Activated T-cell treated with anti-CD3 and anti-CD28 coated beads, Interleukin-2, amount 50 U/mL, for 24 hours (primary cell): ENCODE results near the gene LIMCH1.
"Not testable (repeated sequence)": the region's sequence is repeated elsewhere in the genome, so short reads cannot be mapped to it uniquely, and the experiment has no call there.

Experiments
- DNase-seq: peaks from one replicate; pipeline ENCODE4 v3.0.0-alpha.2; 2020
- H3K27ac Mint-ChIP-seq: 2 replicates; pipeline ENCODE4 v1.8.0; 2020; ENCODE audit warnings: mild to moderate bottlenecking, mixed read lengths
- H3K27me3 Mint-ChIP-seq: 2 replicates; pipeline ENCODE4 v1.8.0; 2020; ENCODE audit warnings: mixed read lengths
- H3K36me3 Mint-ChIP-seq: 2 replicates; pipeline ENCODE4 v1.8.0; 2020; ENCODE audit warnings: low read depth, mixed read lengths
- H3K4me1 Mint-ChIP-seq: 2 replicates; pipeline ENCODE4 v1.8.0; 2020; ENCODE audit warnings: low read depth, mixed read lengths
- H3K4me3 Mint-ChIP-seq: 2 replicates; pipeline ENCODE4 v1.8.0; 2020; ENCODE audit warnings: mild to moderate bottlenecking, moderate library complexity, mixed read lengths
- H3K9me3 Mint-ChIP-seq: 2 replicates; pipeline ENCODE4 v1.8.0; 2020; ENCODE audit warnings: mixed read lengths

LIMCH1 gene

GRCh38 chr4:41622787-41623186, 84.8 kb downstream of the LIMCH1 start:
- no peaks in the 10 kb centered on the region for H3K27me3 Mint-ChIP-seq

GRCh38 chr4:41624765-41625164, 86.8 kb downstream of the LIMCH1 start:
- Mint-ChIP-seq H3K36me3 (no peaks in the 10 kb centered on the region), H3K27me3 (no peaks in the 10 kb centered on the region), H3K9me3 (no peaks in the 10 kb centered on the region), H3K27ac (no peak overlapping the region), H3K4me3 (no peak overlapping the region), H3K4me1 (no peaks in the 10 kb centered on the region)
- no peak for DNase-seq

More at GRCh38 chr4:41622787-41623186, 84.8 kb downstream of the LIMCH1 start:
- Mint-ChIP-seq H3K36me3 (no peaks in the 10 kb centered on the region), H3K4me1 (no peaks in the 10 kb centered on the region), H3K4me3 (no peak overlapping the region), H3K27ac (no peak overlapping the region), H3K9me3 (no peaks in the 10 kb centered on the region)
- no peak for DNase-seq

GRCh38 chr4:41625531-41625930, 87.6 kb downstream of the LIMCH1 start:
- H3K9me3 Mint-ChIP-seq = no peaks in the 10 kb centered on the region
- H3K27me3 Mint-ChIP-seq = no peaks in the 10 kb centered on the region
- H3K4me1 Mint-ChIP-seq = no peaks in the 10 kb centered on the region
- no peak overlapping the region for H3K4me3 Mint-ChIP-seq
- DNase-seq = no peak
- H3K36me3 Mint-ChIP-seq = no peaks in the 10 kb centered on the region
- H3K27ac Mint-ChIP-seq = no peak overlapping the region

- H3K36me3 Mint-ChIP-seq = no peaks in the 10 kb centered on the region
- no peaks in the 10 kb centered on the region for H3K27me3 Mint-ChIP-seq
- H3K27ac Mint-ChIP-seq = no peak overlapping the region
- no peaks in the 10 kb centered on the region for H3K9me3 Mint-ChIP-seq
- DNase-seq = no peak
- H3K4me1 Mint-ChIP-seq = no peaks in the 10 kb centered on the region
- no peak overlapping the region for H3K4me3 Mint-ChIP-seq
Observed at GRCh38 chr4:41628936-41629335, 91.0 kb downstream of the LIMCH1 start.

GRCh38 chr4:41631523-41631922, 93.6 kb downstream of the LIMCH1 start:
- no peak for DNase-seq
- H3K9me3 Mint-ChIP-seq = no peaks in the 10 kb centered on the region
- H3K4me1 Mint-ChIP-seq = no peaks in the 10 kb centered on the region
- no peaks in the 10 kb centered on the region for H3K36me3 Mint-ChIP-seq
- no peaks in the 10 kb centered on the region for H3K27me3 Mint-ChIP-seq
- no peak overlapping the region for H3K27ac Mint-ChIP-seq
- no peak overlapping the region for H3K4me3 Mint-ChIP-seq

- H3K9me3 Mint-ChIP-seq = no peaks in the 10 kb centered on the region
- H3K4me1 Mint-ChIP-seq = no peaks in the 10 kb centered on the region
- no peak overlapping the region for H3K4me3 Mint-ChIP-seq
- no peaks in the 10 kb centered on the region for H3K27me3 Mint-ChIP-seq
- no peaks in the 10 kb centered on the region for H3K36me3 Mint-ChIP-seq
- H3K27ac Mint-ChIP-seq = no peak overlapping the region
- DNase-seq = no peak
Observed at GRCh38 chr4:41632481-41633073, 94.6 kb downstream of the LIMCH1 start.

- Mint-ChIP-seq H3K9me3 (no peaks in the 10 kb centered on the region), H3K4me3 (no peak overlapping the region), H3K36me3 (no peaks in the 10 kb centered on the region), H3K27me3 (peaks cover under 1% of the 10 kb centered on the region), H3K4me1 (no peaks in the 10 kb centered on the region), H3K27ac (no peak overlapping the region)
- no peak for DNase-seq
Observed at GRCh38 chr4:41633321-41633720, 95.4 kb downstream of the LIMCH1 start.

GRCh38 chr4:41635441-41635840, 97.5 kb downstream of the LIMCH1 start:
- Mint-ChIP-seq H3K36me3 (no peaks in the 10 kb centered on the region), H3K9me3 (no peaks in the 10 kb centered on the region), H3K27me3 (peaks cover 11% of the 10 kb centered on the region), H3K4me1 (no peaks in the 10 kb centered on the region), H3K4me3 (no peak overlapping the region), H3K27ac (no peak overlapping the region)
- DNase-seq = no peak

- Mint-ChIP-seq H3K27ac (no peak overlapping the region), H3K4me3 (no peak overlapping the region), H3K36me3 (no peaks in the 10 kb centered on the region), H3K4me1 (no peaks in the 10 kb centered on the region), H3K27me3 (peaks cover 17% of the 10 kb centered on the region), H3K9me3 (no peaks in the 10 kb centered on the region)
- no peak for DNase-seq
Observed at GRCh38 chr4:41638203-41638602, 100.2 kb downstream of the LIMCH1 start.

GRCh38 chr4:41638866-41639265, 100.9 kb downstream of the LIMCH1 start:
- H3K36me3 Mint-ChIP-seq = no peaks in the 10 kb centered on the region
- H3K27me3 Mint-ChIP-seq = peaks cover 18% of the 10 kb centered on the region
- no peak overlapping the region for H3K4me3 Mint-ChIP-seq
- DNase-seq = no peak
- H3K9me3 Mint-ChIP-seq = no peaks in the 10 kb centered on the region
- no peaks in the 10 kb centered on the region for H3K4me1 Mint-ChIP-seq
- H3K27ac Mint-ChIP-seq = no peak overlapping the region

- no peaks in the 10 kb centered on the region for H3K4me1 Mint-ChIP-seq
Observed at GRCh38 chr4:41639291-41639690, 101.3 kb downstream of the LIMCH1 start.

GRCh38 chr4:41640906-41641305, 102.9 kb downstream of the LIMCH1 start:
- no peaks in the 10 kb centered on the region for H3K9me3 Mint-ChIP-seq
- peaks cover 32% of the 10 kb centered on the region for H3K27me3 Mint-ChIP-seq
- no peak overlapping the region for H3K4me3 Mint-ChIP-seq
- no peak for DNase-seq
- no peaks in the 10 kb centered on the region for H3K36me3 Mint-ChIP-seq
- no peaks in the 10 kb centered on the region for H3K4me1 Mint-ChIP-seq
- H3K27ac Mint-ChIP-seq = no peak overlapping the region

More at GRCh38 chr4:41639291-41639690, 101.3 kb downstream of the LIMCH1 start:
- Mint-ChIP-seq H3K4me3 (no peak overlapping the region), H3K27ac (no peak overlapping the region), H3K9me3 (no peaks in the 10 kb centered on the region), H3K36me3 (no peaks in the 10 kb centered on the region), H3K27me3 (peaks cover 20% of the 10 kb centered on the region)
- no peak for DNase-seq

GRCh38 chr4:41642746-41643145, 104.8 kb downstream of the LIMCH1 start:
- H3K27ac Mint-ChIP-seq, H3K4me1 Mint-ChIP-seq, H3K4me3 Mint-ChIP-seq, DNase-seq, H3K36me3 Mint-ChIP-seq, H3K9me3 Mint-ChIP-seq: not testable (repeated sequence)
- peaks cover 32% of the 10 kb centered on the region for H3K27me3 Mint-ChIP-seq

- H3K27ac Mint-ChIP-seq = no peak overlapping the region
- DNase-seq = no peak
- peaks cover 36% of the 10 kb centered on the region for H3K27me3 Mint-ChIP-seq
- no peaks in the 10 kb centered on the region for H3K9me3 Mint-ChIP-seq
- H3K36me3 Mint-ChIP-seq = no peaks in the 10 kb centered on the region
- no peaks in the 10 kb centered on the region for H3K4me1 Mint-ChIP-seq
- no peak overlapping the region for H3K4me3 Mint-ChIP-seq
Observed at GRCh38 chr4:41643331-41643730, 105.4 kb downstream of the LIMCH1 start.

- no peaks in the 10 kb centered on the region for H3K36me3 Mint-ChIP-seq
- H3K9me3 Mint-ChIP-seq = no peaks in the 10 kb centered on the region
- H3K27ac Mint-ChIP-seq = no peak overlapping the region
- peaks cover 33% of the 10 kb centered on the region for H3K27me3 Mint-ChIP-seq
- no peak overlapping the region for H3K4me3 Mint-ChIP-seq
- no peaks in the 10 kb centered on the region for H3K4me1 Mint-ChIP-seq
- no peak for DNase-seq
Observed at GRCh38 chr4:41644288-41644914, 106.4 kb downstream of the LIMCH1 start.
